SHP77 treated with DMSO at 0.1 percent for 48 hours (cell line): ENCODE data around the gene HSF5.
A peak's percentile ranks its signal among the peaks of the same experiment; 100 is the strongest.

Experiments
- DNase-seq: peaks from one replicate; lab custom pipeline; 2025; lab: John Stamatoyannopoulos, UW

HSF5 gene

GRCh38 chr17:58487589-58488427 is at the start of gene HSF5:
Gene HSF5 (minus strand): TSS chr17:58488408. CDS start chr17:58488274, 134 bp downstream.
- DNase-seq, result no peak

- no peak for DNase-seq
Measured at GRCh38 chr17:58537266-58537665, 49.1 kb upstream of the HSF5 start.

GRCh38 chr17:58536542-58536941 is 48.3 kb upstream of the HSF5 start:
- DNase-seq, result no peak

- DNase-seq, result no peak
Measured at GRCh38 chr17:58535431-58535830, 47.2 kb upstream of the HSF5 start.

GRCh38 chr17:58534901-58535421 is 46.8 kb upstream of the HSF5 start:
- no peak for DNase-seq

GRCh38 chr17:58534331-58534730 is 46.1 kb upstream of the HSF5 start:
- DNase-seq, result no peak

- DNase-seq, result no peak
Measured at GRCh38 chr17:58533616-58534188, 45.5 kb upstream of the HSF5 start.

GRCh38 chr17:58532555-58532951 is 44.3 kb upstream of the HSF5 start:
- no peak for DNase-seq

GRCh38 chr17:58531661-58532554 is 43.7 kb upstream of the HSF5 start:
- no peak for DNase-seq

- DNase-seq, result no peak
Measured at GRCh38 chr17:58531122-58531521, 42.9 kb upstream of the HSF5 start.

GRCh38 chr17:58530655-58531054 is 42.4 kb upstream of the HSF5 start:
- no peak for DNase-seq

- no peak for DNase-seq
Measured at GRCh38 chr17:58529275-58529674, 41.1 kb upstream of the HSF5 start.

GRCh38 chr17:58528443-58528842 is 40.2 kb upstream of the HSF5 start:
- DNase-seq, result no peak

- no peak for DNase-seq
Measured at GRCh38 chr17:58527949-58528348, 39.7 kb upstream of the HSF5 start.

GRCh38 chr17:58527306-58527705 is 39.1 kb upstream of the HSF5 start:
- no peak for DNase-seq

GRCh38 chr17:58525239-58525638 is 37.0 kb upstream of the HSF5 start:
- DNase-seq, result no peak

GRCh38 chr17:58521680-58522079 is 33.5 kb upstream of the HSF5 start:
- DNase-seq, result no peak

- no peak for DNase-seq
Measured at GRCh38 chr17:58520843-58521430, 32.7 kb upstream of the HSF5 start.

- peak; percentile 99 for DNase-seq
Measured at GRCh38 chr17:58517928-58518609, 29.9 kb upstream of the HSF5 start.

GRCh38 chr17:58517378-58517927 is 29.2 kb upstream of the HSF5 start:
- no peak for DNase-seq
